Measurements from ENCODE around the gene SNPH. TPM values are rescaled to one million over a fixed set of nuclear protein-coding genes. Genes with fewer than 3 reads are reported as not detected.

The SNPH gene
- total and polyA plus RNA-seq, 2 of the 8 experiments (the other 6 are each of a cell fraction or from before 2014, with no cell fraction given), result 0.98 to 4.9 TPM

DNA sequence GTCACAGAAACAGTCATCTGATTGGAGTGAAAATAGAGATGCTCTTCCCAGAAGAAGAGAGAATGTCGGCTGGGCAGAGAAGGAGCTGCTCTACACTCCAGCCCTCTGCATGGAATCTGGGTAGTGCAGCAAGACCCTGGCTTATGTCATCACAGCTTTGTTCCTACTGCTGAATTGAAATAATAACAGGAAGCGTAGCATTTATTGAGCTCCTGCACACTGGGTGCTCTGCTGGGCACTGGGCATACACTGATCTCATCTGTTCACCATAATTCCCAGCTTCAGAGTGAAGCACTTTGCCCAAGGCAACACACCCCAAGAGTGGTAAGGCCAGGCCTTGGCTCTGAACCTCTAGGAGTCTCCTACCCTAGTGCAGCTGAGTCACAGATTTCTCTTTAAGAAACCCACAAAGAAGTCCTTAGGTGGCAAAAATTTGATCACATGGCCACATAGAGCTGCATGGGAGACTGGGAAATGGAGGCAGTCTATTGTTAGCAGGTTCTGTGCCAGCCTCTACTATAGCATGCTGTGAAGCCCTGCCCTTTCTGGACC lies 66.7 kb downstream of the SNPH start (continued):
- TF ChIP-seq BCL11A (IDR thresholded peaks at IDR 0.05; ENCODE audit: low read depth in 2 of 2, low read length in 2 of 2) (no peak), GABPA (IDR thresholded peaks at IDR 0.05; ENCODE audit: borderline replicate concordance, insufficient read depth, low read length) (no peak), RNF2 (IDR thresholded peaks at IDR 0.05; ENCODE audit: borderline replicate concordance, low read depth, low read length, missing control alignments, poor library complexity, severe bottlenecking) (no peak), CREB1 (IDR thresholded peaks at IDR 0.05) (no peak), POU5F1 (IDR thresholded peaks at IDR 0.05; ENCODE audit: low read depth, low read length) (no peak)
- TF ChIP-seq, protein P1, sequence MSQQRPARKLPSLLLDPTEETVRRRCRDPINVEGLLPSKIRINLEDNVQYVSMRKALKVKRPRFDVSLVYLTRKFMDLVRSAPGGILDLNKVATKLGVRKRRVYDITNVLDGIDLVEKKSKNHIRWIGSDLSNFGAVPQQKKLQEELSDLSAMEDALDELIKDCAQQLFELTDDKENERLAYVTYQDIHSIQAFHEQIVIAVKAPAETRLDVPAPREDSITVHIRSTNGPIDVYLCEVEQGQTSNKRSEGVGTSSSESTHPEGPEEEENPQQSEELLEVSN (IDR thresholded peaks at IDR 0.05), result no peak
- TF ChIP-seq, protein P2, sequence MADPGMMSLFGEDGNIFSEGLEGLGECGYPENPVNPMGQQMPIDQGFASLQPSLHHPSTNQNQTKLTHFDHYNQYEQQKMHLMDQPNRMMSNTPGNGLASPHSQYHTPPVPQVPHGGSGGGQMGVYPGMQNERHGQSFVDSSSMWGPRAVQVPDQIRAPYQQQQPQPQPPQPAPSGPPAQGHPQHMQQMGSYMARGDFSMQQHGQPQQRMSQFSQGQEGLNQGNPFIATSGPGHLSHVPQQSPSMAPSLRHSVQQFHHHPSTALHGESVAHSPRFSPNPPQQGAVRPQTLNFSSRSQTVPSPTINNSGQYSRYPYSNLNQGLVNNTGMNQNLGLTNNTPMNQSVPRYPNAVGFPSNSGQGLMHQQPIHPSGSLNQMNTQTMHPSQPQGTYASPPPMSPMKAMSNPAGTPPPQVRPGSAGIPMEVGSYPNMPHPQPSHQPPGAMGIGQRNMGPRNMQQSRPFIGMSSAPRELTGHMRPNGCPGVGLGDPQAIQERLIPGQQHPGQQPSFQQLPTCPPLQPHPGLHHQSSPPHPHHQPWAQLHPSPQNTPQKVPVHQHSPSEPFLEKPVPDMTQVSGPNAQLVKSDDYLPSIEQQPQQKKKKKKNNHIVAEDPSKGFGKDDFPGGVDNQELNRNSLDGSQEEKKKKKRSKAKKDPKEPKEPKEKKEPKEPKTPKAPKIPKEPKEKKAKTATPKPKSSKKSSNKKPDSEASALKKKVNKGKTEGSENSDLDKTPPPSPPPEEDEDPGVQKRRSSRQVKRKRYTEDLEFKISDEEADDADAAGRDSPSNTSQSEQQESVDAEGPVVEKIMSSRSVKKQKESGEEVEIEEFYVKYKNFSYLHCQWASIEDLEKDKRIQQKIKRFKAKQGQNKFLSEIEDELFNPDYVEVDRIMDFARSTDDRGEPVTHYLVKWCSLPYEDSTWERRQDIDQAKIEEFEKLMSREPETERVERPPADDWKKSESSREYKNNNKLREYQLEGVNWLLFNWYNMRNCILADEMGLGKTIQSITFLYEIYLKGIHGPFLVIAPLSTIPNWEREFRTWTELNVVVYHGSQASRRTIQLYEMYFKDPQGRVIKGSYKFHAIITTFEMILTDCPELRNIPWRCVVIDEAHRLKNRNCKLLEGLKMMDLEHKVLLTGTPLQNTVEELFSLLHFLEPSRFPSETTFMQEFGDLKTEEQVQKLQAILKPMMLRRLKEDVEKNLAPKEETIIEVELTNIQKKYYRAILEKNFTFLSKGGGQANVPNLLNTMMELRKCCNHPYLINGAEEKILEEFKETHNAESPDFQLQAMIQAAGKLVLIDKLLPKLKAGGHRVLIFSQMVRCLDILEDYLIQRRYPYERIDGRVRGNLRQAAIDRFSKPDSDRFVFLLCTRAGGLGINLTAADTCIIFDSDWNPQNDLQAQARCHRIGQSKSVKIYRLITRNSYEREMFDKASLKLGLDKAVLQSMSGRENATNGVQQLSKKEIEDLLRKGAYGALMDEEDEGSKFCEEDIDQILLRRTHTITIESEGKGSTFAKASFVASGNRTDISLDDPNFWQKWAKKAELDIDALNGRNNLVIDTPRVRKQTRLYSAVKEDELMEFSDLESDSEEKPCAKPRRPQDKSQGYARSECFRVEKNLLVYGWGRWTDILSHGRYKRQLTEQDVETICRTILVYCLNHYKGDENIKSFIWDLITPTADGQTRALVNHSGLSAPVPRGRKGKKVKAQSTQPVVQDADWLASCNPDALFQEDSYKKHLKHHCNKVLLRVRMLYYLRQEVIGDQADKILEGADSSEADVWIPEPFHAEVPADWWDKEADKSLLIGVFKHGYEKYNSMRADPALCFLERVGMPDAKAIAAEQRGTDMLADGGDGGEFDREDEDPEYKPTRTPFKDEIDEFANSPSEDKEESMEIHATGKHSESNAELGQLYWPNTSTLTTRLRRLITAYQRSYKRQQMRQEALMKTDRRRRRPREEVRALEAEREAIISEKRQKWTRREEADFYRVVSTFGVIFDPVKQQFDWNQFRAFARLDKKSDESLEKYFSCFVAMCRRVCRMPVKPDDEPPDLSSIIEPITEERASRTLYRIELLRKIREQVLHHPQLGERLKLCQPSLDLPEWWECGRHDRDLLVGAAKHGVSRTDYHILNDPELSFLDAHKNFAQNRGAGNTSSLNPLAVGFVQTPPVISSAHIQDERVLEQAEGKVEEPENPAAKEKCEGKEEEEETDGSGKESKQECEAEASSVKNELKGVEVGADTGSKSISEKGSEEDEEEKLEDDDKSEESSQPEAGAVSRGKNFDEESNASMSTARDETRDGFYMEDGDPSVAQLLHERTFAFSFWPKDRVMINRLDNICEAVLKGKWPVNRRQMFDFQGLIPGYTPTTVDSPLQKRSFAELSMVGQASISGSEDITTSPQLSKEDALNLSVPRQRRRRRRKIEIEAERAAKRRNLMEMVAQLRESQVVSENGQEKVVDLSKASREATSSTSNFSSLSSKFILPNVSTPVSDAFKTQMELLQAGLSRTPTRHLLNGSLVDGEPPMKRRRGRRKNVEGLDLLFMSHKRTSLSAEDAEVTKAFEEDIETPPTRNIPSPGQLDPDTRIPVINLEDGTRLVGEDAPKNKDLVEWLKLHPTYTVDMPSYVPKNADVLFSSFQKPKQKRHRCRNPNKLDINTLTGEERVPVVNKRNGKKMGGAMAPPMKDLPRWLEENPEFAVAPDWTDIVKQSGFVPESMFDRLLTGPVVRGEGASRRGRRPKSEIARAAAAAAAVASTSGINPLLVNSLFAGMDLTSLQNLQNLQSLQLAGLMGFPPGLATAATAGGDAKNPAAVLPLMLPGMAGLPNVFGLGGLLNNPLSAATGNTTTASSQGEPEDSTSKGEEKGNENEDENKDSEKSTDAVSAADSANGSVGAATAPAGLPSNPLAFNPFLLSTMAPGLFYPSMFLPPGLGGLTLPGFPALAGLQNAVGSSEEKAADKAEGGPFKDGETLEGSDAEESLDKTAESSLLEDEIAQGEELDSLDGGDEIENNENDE (IDR thresholded peaks at IDR 0.05; ENCODE audit: insufficient replicate concordance, low read length), result no peak
- TF ChIP-seq, protein P3, sequence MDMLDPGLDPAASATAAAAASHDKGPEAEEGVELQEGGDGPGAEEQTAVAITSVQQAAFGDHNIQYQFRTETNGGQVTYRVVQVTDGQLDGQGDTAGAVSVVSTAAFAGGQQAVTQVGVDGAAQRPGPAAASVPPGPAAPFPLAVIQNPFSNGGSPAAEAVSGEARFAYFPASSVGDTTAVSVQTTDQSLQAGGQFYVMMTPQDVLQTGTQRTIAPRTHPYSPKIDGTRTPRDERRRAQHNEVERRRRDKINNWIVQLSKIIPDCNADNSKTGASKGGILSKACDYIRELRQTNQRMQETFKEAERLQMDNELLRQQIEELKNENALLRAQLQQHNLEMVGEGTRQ (IDR thresholded peaks at IDR 0.05; ENCODE audit: low read length), result no peak

Data from H1 (cell line).